Activated CD4-positive, alpha-beta T cell treated with anti-CD3 and anti-CD28 coated beads for 4 hours (primary cell): ENCODE data around the gene MPPED1.

Experiments
- DNase-seq, 2 donors: peaks; one replicate each; pipeline ENCODE4 v3.0.0-alpha.2; 2020

MPPED1 gene

GRCh38 chr22:43432883-43433415 lies 21.1 kb downstream of the MPPED1 start:
- DNase-seq, result no peak

GRCh38 chr22:43433451-43434274 lies 21.8 kb downstream of the MPPED1 start:
- no peak for DNase-seq

DNA sequence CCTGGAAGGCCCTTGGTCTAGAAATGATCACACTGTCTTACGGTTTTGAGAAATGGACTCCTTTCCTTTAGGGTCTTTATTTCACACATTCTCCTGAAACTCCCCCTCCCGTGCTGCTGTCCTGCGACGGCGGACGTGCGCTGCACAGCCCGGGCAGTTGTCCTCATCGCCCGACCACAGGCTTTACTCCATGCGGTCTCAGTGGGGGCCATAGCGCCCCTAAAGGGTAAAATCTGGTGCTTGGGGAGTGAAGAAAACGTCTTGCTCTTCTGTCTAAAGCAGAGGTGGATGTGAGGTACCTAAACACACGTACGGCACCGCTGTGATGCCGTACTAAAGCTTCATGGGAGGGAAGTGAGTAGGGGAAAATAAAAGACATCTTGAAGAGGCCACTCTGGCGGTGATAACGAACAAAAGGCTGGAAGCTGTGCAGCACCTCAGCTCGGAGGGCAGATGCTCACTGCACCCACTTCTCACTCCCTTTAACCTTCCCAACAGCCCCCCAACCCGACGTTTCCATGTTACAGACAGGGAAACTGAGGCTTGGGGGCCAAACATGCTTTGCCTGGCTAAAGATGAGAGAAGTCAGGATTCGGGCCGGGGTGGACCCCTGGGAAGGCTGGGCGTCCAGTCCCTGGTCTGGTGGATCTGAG lies 22.6 kb downstream of the MPPED1 start:
- no peak for DNase-seq

- no peak for DNase-seq
Observed at GRCh38 chr22:43434928-43435311, 23.1 kb downstream of the MPPED1 start.

- no peak for DNase-seq
Observed at GRCh38 chr22:43435851-43436811, 24.3 kb downstream of the MPPED1 start.

DNA sequence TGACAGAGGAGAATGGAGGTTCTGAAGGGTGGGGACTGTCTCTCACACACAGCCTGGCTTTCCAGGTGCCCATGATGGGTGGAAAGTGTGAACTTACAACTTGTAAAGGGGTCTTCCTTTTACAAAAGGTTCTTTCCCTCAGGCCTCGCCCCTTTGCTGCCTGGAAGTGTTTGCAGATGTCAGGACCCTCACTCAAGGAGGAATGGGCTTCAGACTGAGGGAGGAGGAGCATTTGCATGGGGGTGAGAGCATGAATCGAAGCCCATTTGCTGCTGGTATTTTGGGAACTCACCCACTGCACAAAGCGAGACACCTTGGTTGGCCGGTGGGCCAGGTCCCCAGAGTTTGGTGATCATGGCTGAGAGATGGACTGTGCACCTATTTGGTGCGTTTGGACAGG lies 25.1 kb downstream of the MPPED1 start:
- no peak for DNase-seq

GRCh38 chr22:43437871-43438475 lies 26.2 kb downstream of the MPPED1 start:
- no peak for DNase-seq

- no peak for DNase-seq
Observed at GRCh38 chr22:43438666-43439347, 27.0 kb downstream of the MPPED1 start.

GRCh38 chr22:43439368-43440103 lies 27.7 kb downstream of the MPPED1 start:
- DNase-seq, result no peak

- no peak for DNase-seq
Observed at GRCh38 chr22:43440104-43440387, 28.2 kb downstream of the MPPED1 start.

GRCh38 chr22:43440556-43440955 lies 28.7 kb downstream of the MPPED1 start:
- no peak for DNase-seq

DNA sequence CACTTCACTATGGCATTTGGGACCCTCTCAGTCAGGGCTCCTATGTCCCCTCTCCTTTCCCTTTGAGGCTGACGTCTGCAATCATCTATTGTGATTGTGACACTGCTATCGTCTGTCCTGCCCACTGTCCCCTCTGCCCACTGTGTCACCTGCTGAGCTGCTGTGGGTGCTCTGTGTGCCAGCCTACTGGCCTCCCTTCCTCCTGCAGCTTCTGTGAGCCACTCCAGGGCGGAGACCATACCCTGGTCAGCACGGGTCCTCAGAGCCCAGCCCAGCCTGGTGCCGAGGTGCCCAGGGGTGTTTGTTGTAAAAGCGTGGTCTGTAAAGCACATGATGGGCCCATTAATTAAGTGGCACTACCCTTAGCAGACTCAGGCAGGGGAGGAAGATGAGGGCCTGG lies 29.4 kb downstream of the MPPED1 start:
- no peak for DNase-seq

- DNase-seq, result no peak
Observed at GRCh38 chr22:43441751-43442150, 29.9 kb downstream of the MPPED1 start.

GRCh38 chr22:43442386-43443151 lies 30.8 kb downstream of the MPPED1 start:
- no peak for DNase-seq

DNA sequence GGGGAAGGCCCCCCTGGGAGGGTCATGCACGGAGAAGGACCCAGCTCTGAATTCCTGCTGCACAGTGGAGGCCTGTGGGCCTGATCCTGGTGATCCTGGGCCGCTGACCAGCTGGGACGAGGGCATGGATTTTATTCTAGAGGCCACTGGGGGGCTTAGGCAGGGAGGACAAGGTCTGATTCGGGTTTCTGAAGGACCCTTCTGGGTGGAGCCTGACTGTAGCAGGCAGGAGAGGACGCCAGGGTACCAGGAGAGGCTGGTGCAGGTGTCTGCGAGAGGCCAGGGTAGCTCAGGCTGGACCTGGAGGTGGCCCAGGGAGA lies 31.3 kb downstream of the MPPED1 start:
- DNase-seq, result no peak

DNA sequence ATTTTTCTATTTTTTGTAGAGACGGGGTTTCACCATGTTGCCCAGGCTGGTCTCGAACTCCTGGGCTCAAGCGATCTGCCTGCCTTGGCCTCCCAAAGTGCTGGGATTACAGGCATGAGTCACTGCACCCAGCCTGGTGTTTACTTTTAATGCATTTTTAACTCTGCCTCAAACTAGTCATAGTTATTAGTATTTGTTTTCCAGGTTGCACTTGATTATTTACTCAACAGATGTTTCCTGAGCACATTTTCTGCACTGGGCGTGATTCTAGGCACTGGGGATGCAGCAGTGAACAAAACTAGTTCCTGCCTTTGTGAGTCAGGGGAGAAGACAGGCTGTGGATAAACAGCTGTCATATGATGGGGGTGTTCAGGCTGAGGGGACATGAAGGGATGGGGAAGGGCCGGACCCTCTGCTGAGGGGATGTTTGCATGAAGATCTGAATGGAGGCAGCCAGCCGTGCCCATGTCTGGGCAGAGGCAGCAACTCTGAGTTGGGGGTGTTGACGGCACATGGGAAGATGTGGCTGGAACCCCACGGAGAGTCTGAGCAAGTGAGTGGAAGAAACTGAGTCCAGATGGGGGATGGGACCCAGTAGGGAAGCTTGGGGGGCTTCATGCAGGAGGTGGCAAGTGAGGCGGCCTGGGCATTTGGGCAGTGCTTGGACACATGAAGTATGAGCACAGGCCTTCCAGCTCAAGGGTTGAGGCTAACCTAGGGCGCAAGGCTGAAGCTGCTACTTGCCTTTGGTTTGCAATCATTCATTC lies 34.4 kb downstream of the MPPED1 start:
- DNase-seq, result no peak

- no peak for DNase-seq
Observed at GRCh38 chr22:43446916-43447315, 35.1 kb downstream of the MPPED1 start.

DNA sequence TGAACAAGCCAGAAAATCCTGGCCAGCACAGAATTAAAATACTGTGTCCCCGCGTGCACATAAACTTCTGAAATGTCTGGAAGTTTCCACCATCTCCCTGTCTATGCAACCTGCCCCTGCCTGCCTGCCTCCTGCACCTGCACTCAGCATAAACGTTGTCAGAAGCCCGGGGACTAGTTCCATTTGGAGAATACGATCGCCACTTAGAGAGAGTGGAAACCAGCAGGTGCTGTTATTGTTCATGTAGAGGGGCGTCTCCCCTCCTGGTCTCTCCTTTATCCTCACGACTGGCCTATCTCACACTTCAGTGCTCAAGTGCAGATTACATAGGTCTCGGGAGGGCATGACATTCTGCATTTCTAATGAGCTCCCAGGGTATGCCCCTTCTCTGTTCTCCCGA lies 35.6 kb downstream of the MPPED1 start:
- no peak for DNase-seq

DNA sequence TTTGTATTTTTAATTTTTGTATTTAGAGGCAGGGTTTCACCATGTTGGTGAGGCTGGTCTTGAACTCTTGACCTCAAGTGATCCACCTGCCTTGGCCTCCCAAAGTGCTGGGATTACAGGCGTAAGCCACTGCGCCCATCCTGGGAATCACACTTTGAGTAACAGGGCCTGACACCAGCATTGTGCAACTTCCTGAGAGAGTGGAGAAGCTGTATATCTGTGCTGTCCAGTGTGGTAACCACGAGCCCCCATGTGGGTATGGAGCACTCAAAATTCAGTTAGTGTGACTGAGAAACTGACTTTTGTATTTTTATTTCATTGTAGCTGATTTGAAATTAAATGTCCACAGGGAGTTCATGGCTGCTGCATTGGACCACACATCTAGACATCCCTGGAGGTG lies 36.2 kb downstream of the MPPED1 start:
- DNase-seq, result no peak

DNA sequence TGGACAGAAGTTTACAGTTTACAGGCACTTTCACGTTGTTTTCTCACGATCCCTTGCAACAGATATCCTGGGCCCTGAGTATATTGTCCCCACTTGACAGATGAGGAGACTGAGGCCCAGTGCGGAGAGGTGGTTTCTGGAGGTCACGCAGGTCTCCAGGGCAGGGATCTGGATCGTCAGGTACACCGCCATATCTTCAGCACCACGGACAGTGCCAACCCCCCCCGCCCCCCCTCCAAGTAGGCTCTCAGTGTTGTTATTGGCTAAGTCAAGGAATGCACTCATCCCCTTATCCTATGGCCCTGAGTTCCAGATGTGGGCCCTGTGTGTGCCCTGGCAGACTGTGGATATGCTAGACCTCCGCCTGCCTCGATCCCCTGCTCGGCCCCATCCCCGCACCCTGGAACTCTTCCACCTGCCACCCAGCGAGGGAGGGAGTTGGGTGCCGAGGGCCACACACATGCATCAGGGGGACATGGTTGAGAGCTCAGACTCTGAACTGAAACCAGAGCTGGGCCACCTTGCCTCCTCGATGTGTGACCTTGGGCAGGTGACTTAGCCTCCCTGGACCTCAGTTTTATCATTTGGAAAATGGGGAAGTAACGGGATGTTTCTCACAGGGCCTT lies 37.5 kb downstream of the MPPED1 start:
- DNase-seq, result no peak
